Measurements from ENCODE around the gene BTBD16.

BTBD16 gene

GRCh38 chr10:122363311-122363710 is 92.2 kb downstream of the BTBD16 start:
- in situ Hi-C loops (cut with MboI; ENCODE audit: low sequenced_read_pairs), result no loop called here

- in situ Hi-C loops (cut with MboI; ENCODE audit: low sequenced_read_pairs), result no loop called here
Measured at GRCh38 chr10:122363722-122364463, 92.8 kb downstream of the BTBD16 start.

GRCh38 chr10:122368502-122369254 is 97.6 kb downstream of the BTBD16 start:
- in situ Hi-C loops (cut with MboI; ENCODE audit: low sequenced_read_pairs), result no loop called here

- in situ Hi-C loops (cut with MboI; ENCODE audit: low sequenced_read_pairs), result no loop called here
Measured at GRCh38 chr10:122373108-122373507, 102.0 kb downstream of the BTBD16 start.

GRCh38 chr10:122373721-122374120 is 102.6 kb downstream of the BTBD16 start:
- in situ Hi-C loops (cut with MboI; ENCODE audit: low sequenced_read_pairs), result no loop called here

- in situ Hi-C loops (cut with MboI; ENCODE audit: low sequenced_read_pairs), result no loop called here
Measured at GRCh38 chr10:122374237-122374858, 103.3 kb downstream of the BTBD16 start, which contains the start of gene PLEKHA1. PLEKHA1 (plus strand) TSS chr10:122374708; CDS start chr10:122393201, 18,493 bp downstream.

GRCh38 chr10:122374859-122375678 is 104.0 kb downstream of the BTBD16 start:
- in situ Hi-C loops (cut with MboI; ENCODE audit: low sequenced_read_pairs), result no loop called here

GRCh38 chr10:122375679-122376160 is 104.6 kb downstream of the BTBD16 start:
- in situ Hi-C loops (cut with MboI; ENCODE audit: low sequenced_read_pairs), result no loop called here

GRCh38 chr10:122376364-122376961 is 105.4 kb downstream of the BTBD16 start:
- in situ Hi-C loops (cut with MboI; ENCODE audit: low sequenced_read_pairs), result no loop called here

GRCh38 chr10:122379041-122379440 is 107.9 kb downstream of the BTBD16 start:
- in situ Hi-C loops (cut with MboI; ENCODE audit: low sequenced_read_pairs), result no loop called here

- in situ Hi-C loops (cut with MboI; ENCODE audit: low sequenced_read_pairs), result no loop called here
Measured at GRCh38 chr10:122379537-122379936, 108.4 kb downstream of the BTBD16 start.

GRCh38 chr10:122380703-122381102 is 109.6 kb downstream of the BTBD16 start:
- in situ Hi-C loops (cut with MboI; ENCODE audit: low sequenced_read_pairs), result no loop called here

- in situ Hi-C loops (cut with MboI; ENCODE audit: low sequenced_read_pairs), result no loop called here
Measured at GRCh38 chr10:122381680-122382079, 110.6 kb downstream of the BTBD16 start.

GRCh38 chr10:122386514-122386913 is 115.4 kb downstream of the BTBD16 start:
- in situ Hi-C loops (cut with MboI; ENCODE audit: low sequenced_read_pairs), result no loop called here

- in situ Hi-C loops (cut with MboI; ENCODE audit: low sequenced_read_pairs), result no loop called here
Measured at GRCh38 chr10:122387572-122387971, 116.5 kb downstream of the BTBD16 start.

All from hTERT RPE-1 (cell line).